HFFc6 (cell line): ENCODE data around the gene CHM. TPM values are rescaled to one million over a fixed set of nuclear protein-coding genes. Genes with fewer than 3 reads are reported as not detected.
"Not testable (repeated sequence)": the region's sequence is repeated elsewhere in the genome, so short reads cannot be mapped to it uniquely, and the experiment has no call there.

Source experiments
- DNase-seq: peaks from one replicate; pipeline ENCODE4 v3.0.0-alpha.2; 2018
- H3K27ac Mint-ChIP-seq: 2 replicates; pipeline ENCODE4 v1.8.0; 2020; ENCODE audit warnings: mild to moderate bottlenecking, mixed read lengths
- H3K27me3 Mint-ChIP-seq: 2 replicates; pipeline ENCODE4 v1.8.0; 2021; ENCODE audit warnings: mild to moderate bottlenecking, moderate library complexity, mixed read lengths; ENCODE audit not compliant: insufficient read depth
- H3K36me3 Mint-ChIP-seq: 2 replicates; pipeline ENCODE4 v1.8.0; 2021; ENCODE audit warnings: low read depth, mixed read lengths
- H3K4me1 Mint-ChIP-seq: 2 replicates; pipeline ENCODE4 v1.8.0; 2020; ENCODE audit warnings: low read depth, mixed read lengths
- H3K4me3 Mint-ChIP-seq: 2 replicates; pipeline ENCODE4 v1.8.0; 2020; ENCODE audit warnings: mild to moderate bottlenecking, moderate library complexity, mixed read lengths
- H3K9me3 Mint-ChIP-seq: 2 replicates; pipeline ENCODE4 v1.8.0; 2020; ENCODE audit warnings: mild to moderate bottlenecking, mixed read lengths
- total RNA-seq, 6 experiments: library from RNA; stranded (reverse); fragmentation: NEBNext Ultra II Directional; extraction: Animal tissue kit (Norgen Biotek cat#: 25700); gene quantifications; 2 replicates in 1 of 6; 3 replicates in 5 of 6; pipeline ENCODE4 v1.2.3, GENCODE V29; 2021
- TF ChIP-seq, protein P1 (sequence below): fragments of 200-600 bp; sonication (generic); IDR thresholded peaks from 2 replicates; pipeline ENCODE4 v1.5.0; 2021; ENCODE audit warnings: antibody characterized with exemption, mild to moderate bottlenecking

Gene CHM
- total RNA-seq, 6 experiments from 2014 or later = 18.4 to 25.8 (median 21.5) TPM

DNA sequence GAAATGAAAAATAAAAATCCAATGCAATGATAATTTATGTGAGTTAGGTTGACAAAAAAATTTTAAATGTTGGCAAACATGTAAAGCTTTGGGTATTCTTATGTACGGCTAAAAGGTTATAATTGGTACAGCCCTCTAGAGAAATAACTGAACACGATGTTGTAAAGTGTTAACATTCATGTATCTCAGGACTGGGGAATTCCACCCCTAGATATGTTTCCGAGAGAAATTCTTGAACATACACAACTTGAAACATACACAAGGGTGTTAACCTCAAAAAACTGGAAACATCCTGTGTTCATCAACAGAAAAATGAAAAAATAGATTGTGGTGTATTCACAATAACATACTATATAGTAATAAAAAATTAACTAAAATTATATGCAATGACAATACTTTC is 91.8 kb downstream of the CHM start:
- TF ChIP-seq, protein P1, sequence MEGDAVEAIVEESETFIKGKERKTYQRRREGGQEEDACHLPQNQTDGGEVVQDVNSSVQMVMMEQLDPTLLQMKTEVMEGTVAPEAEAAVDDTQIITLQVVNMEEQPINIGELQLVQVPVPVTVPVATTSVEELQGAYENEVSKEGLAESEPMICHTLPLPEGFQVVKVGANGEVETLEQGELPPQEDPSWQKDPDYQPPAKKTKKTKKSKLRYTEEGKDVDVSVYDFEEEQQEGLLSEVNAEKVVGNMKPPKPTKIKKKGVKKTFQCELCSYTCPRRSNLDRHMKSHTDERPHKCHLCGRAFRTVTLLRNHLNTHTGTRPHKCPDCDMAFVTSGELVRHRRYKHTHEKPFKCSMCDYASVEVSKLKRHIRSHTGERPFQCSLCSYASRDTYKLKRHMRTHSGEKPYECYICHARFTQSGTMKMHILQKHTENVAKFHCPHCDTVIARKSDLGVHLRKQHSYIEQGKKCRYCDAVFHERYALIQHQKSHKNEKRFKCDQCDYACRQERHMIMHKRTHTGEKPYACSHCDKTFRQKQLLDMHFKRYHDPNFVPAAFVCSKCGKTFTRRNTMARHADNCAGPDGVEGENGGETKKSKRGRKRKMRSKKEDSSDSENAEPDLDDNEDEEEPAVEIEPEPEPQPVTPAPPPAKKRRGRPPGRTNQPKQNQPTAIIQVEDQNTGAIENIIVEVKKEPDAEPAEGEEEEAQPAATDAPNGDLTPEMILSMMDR = no peak
- no peak for DNase-seq
- no peaks in the 10 kb centered on the region for H3K4me1 Mint-ChIP-seq
- no peak overlapping the region for H3K27ac Mint-ChIP-seq
- H3K9me3 Mint-ChIP-seq = no peaks in the 10 kb centered on the region
- H3K27me3 Mint-ChIP-seq = no peaks in the 10 kb centered on the region
- peaks cover 24% of the 10 kb centered on the region for H3K36me3 Mint-ChIP-seq
- no peak overlapping the region for H3K4me3 Mint-ChIP-seq

DNA sequence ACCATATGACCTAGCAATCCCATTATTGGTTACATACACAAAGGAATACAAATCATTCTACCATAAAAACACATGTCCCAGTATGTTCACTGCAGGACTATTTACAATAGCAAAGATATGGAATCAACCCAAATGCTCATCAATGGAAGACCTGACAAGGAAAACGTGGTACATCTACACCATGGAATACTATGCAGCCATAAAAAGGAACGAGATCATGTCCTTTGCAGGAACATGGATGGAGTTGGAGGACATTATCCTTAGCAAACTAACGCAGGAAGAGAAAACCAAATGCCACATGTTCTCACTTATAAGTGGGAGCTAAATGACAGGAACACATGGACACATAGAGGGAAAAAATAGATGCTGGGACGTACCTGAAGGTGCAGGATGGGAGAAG is 102.6 kb downstream of the CHM start:
- peaks cover 28% of the 10 kb centered on the region for H3K36me3 Mint-ChIP-seq
- not testable (repeated sequence) for H3K27me3 Mint-ChIP-seq, H3K27ac Mint-ChIP-seq, H3K9me3 Mint-ChIP-seq, H3K4me3 Mint-ChIP-seq, DNase-seq, H3K4me1 Mint-ChIP-seq

DNA sequence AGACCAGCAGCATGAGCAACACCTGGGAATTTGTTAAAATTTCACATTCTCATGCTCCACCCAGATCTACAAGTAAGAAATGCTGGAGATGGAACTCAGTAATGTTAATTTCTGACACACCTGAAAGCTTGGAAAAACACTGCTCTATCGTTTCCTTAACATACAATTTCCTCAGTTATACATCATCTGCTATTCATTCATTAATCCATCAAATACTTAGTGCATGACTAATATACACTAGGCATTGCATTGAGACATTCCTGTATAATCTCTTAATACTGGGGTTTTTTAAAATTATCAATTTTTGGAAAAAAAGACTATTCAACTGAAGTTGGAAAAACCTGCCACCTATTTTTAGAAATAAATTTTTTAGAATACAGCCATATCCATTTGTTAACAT is 106.1 kb downstream of the CHM start:
- Mint-ChIP-seq H3K27ac (no peak overlapping the region), H3K27me3 (no peaks in the 10 kb centered on the region), H3K4me1 (peaks cover 7% of the 10 kb centered on the region; the same call in 1 of the 2 replicates), H3K4me3 (no peak overlapping the region), H3K36me3 (peaks cover 19% of the 10 kb centered on the region), H3K9me3 (peaks cover 8% of the 10 kb centered on the region; the same call in 1 of the 2 replicates)
- DNase-seq = no peak
- TF ChIP-seq, protein P1 = no peak

DNA sequence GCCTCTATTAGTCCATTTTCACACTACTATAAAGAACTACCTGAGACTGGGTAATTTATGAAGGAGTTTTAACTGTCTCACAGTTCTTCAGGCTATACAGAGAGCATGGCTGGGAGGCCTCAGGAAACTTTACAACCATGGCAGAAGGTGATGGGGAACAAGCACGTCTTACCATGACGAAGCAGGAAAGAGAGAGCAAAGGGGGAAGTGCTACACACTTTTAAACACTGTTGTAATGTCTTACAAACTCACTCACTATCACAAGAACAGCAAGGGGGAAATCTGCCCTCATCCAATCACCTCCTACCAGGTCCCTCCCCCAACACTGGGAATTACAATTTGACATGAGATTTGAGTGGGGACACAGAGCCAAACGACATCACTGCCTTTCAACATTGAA is 107.4 kb downstream of the CHM start:
- H3K4me3 Mint-ChIP-seq, H3K36me3 Mint-ChIP-seq, H3K27ac Mint-ChIP-seq, H3K9me3 Mint-ChIP-seq, H3K4me1 Mint-ChIP-seq, DNase-seq, H3K27me3 Mint-ChIP-seq: not testable (repeated sequence)

DNA sequence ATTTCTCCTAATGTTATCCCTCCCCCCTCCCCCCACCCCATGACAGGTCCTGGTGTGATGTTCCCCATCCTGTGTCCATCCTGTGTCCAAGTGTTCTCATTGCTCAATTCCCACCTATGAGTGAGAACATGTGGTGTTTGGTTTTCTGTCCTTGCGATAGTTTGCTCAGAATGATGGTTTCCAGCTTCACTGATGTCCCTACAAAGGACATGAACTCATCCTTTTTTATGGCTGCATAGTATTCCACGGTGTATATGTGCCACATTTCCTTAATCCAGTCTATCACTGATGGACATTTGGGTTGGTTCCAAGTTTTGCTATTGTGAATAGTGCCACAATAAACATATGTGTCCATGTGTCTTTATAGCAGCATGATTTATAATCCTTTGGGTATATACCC is 113.0 kb downstream of the CHM start:
- not testable (repeated sequence) for DNase-seq, H3K27me3 Mint-ChIP-seq, H3K9me3 Mint-ChIP-seq, H3K4me1 Mint-ChIP-seq, H3K36me3 Mint-ChIP-seq, H3K27ac Mint-ChIP-seq, H3K4me3 Mint-ChIP-seq

DNA sequence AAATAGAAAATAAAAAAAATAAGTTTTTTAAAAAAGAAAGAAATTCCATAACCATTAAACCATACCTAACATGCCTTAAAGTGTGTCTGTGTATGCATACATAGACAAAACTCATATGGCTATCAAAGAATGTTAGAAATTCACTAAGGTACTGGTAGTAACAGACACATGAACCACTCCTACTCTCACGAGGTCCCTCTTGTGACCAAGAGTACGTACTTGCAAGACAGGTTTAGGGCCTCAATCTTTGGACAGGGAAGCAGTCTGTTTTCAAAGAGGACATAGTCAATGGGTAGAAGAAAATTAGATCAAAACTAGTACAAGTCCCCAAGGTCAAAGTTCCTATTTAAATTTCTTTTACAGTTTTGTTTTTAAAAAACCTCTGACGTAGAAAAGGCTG is 117.3 kb downstream of the CHM start:
- Mint-ChIP-seq H3K36me3 (no peaks in the 10 kb centered on the region), H3K27me3 (no peaks in the 10 kb centered on the region), H3K4me1 (no peaks in the 10 kb centered on the region), H3K9me3 (no peaks in the 10 kb centered on the region), H3K4me3 (no peak overlapping the region), H3K27ac (no peak overlapping the region)
- TF ChIP-seq, protein P1 = no peak
- no peak for DNase-seq

DNA sequence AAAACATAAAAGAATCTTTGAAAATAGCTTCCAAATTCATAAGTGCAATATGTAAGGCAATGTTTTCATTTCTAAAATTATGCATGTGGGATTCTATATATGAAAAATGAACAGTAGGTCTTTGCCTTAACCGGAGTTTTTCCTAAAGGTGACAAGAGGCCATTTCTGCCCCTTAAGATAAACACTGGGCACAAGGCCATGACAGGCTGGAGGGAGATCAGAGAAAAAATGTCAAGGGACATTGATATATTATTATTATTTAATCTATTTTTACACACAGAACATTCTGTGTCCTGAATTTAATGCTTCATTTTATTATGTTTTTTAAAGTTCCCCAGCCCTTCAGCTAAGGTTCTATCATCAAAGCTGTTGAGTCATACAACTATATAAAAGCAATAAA is 118.8 kb downstream of the CHM start:
- H3K36me3 Mint-ChIP-seq = no peaks in the 10 kb centered on the region
- TF ChIP-seq, protein P1 = no peak
- peaks cover 6% of the 10 kb centered on the region for H3K4me1 Mint-ChIP-seq
- DNase-seq = no peak
- no peaks in the 10 kb centered on the region for H3K9me3 Mint-ChIP-seq
- H3K27me3 Mint-ChIP-seq = no peaks in the 10 kb centered on the region
- no peak overlapping the region for H3K27ac Mint-ChIP-seq
- H3K4me3 Mint-ChIP-seq = no peak overlapping the region
